Smooth muscle cell (in vitro differentiated cells): ENCODE results near the gene PIP4K2B. TPM values are rescaled to one million over a fixed set of nuclear protein-coding genes. Genes with fewer than 3 reads are reported as not detected.

Experiments used
- DNase-seq: peaks from one replicate; lab custom pipeline; 2025; ENCODE audit not compliant: unreplicated experiment; lab: John Stamatoyannopoulos, UW
- H2AFZ ChIP-seq: fragments of 200-600 bp; sonication (generic); 2 replicates; pipeline ENCODE4 v1.6.0; 2016; ENCODE audit warnings: antibody characterized with exemption, low read depth, mild to moderate bottlenecking
- H3F3A ChIP-seq: fragments of 200-600 bp; sonication (generic); 2 replicates; pipeline ENCODE4 v1.6.0; 2017; ENCODE audit warnings: antibody characterized with exemption, low read depth
- H3K27ac ChIP-seq: fragments of 200-600 bp; sonication (generic); 2 replicates; pipeline ENCODE4 v1.5.1; 2016; ENCODE audit warnings: low read depth, mild to moderate bottlenecking
- H3K27me3 ChIP-seq: fragments of 200-600 bp; sonication (generic); 2 replicates; pipeline ENCODE4 v1.6.1; 2016; ENCODE audit warnings: low read depth, mild to moderate bottlenecking
- H3K36me3 ChIP-seq: fragments of 200-600 bp; sonication (generic); 2 replicates; pipeline ENCODE4 v1.5.1; 2016; ENCODE audit warnings: low read depth
- H3K4me1 ChIP-seq: fragments of 200-600 bp; sonication (generic); 2 replicates; pipeline ENCODE4 v1.5.1; 2016; ENCODE audit warnings: low read depth
- H3K4me2 ChIP-seq: fragments of 200-600 bp; sonication (generic); 2 replicates; pipeline ENCODE4 v1.6.0; 2016; ENCODE audit warnings: mild to moderate bottlenecking
- H3K4me3 ChIP-seq: fragments of 200-600 bp; sonication (generic); 2 replicates; pipeline ENCODE4 v1.5.1; 2016; ENCODE audit warnings: mild to moderate bottlenecking
- H3K79me2 ChIP-seq: fragments of 200-600 bp; sonication (generic); 2 replicates; pipeline ENCODE4 v1.6.0; 2016; ENCODE audit warnings: low read depth, mild to moderate bottlenecking
- H3K9ac ChIP-seq: fragments of 200-600 bp; sonication (generic); 2 replicates; pipeline ENCODE4 v1.6.0; 2016; ENCODE audit warnings: low read depth
- H3K9me3 ChIP-seq: fragments of 200-600 bp; sonication (generic); replicated peaks from 2 replicates; pipeline ENCODE4 v1.5.1; 2016; ENCODE audit warnings: low read depth
- H4K20me1 ChIP-seq: fragments of 200-600 bp; sonication (generic); 2 replicates; pipeline ENCODE4 v1.6.0; 2016; ENCODE audit warnings: low read depth
- WGBS: methylation state at CpG from one replicate; pipeline ENCODE4 v1.1.7; 2016; ENCODE audit warnings: low lambda C conversion rate; 5-methylcytosine and 5-hydroxymethylcytosine counted together
- polyA plus RNA-seq: library from polyadenylated mRNA; unstranded; fragments of >200 nt; fragmentation: Nextera tagmentation; extraction: Ambion mirVana; gene quantifications from 2 replicates; pipeline ENCODE4 v1.2.1, GENCODE V29; 2016
- total RNA-seq: library from RNA; depleted of rRNA; stranded (reverse); fragments of >200 nt; gene quantifications from 2 replicates; pipeline ENCODE4 v1.2.3, GENCODE V29; 2014
- TF ChIP-seq, protein P1 (sequence below): fragments of 200-600 bp; sonication (generic); IDR thresholded peaks from 2 replicates; pipeline ENCODE4 v1.5.1; 2017; ENCODE audit warnings: borderline replicate concordance, mild to moderate bottlenecking, antibody characterized with exemption; ENCODE audit not compliant: insufficient read depth, poor library complexity, severe bottlenecking

Gene PIP4K2B
- total and polyA plus RNA-seq, 2 experiments from 2014 or later, result 11.1 to 31.9 TPM

GRCh38 chr17:38746849-38747462 is 52.4 kb downstream of the PIP4K2B start:
- H3K9ac ChIP-seq, result peak overlapping the region; percentile 86
- H4K20me1 ChIP-seq, result peaks cover 54% of the 10 kb centered on the region
- H3K4me2 ChIP-seq, result peak overlapping the region; percentile 98
- H3K27ac ChIP-seq, result no peak overlapping the region
- H3F3A ChIP-seq, result peaks cover 11% of the 10 kb centered on the region
- H3K4me3 ChIP-seq, result peak overlapping the region; percentile 72
- H3K9me3 ChIP-seq, result no peaks in the 10 kb centered on the region
- H2AFZ ChIP-seq, result no peak overlapping the region
- peaks cover 6% of the 10 kb centered on the region for H3K27me3 ChIP-seq
- WGBS, result 6% methylated on average over 17 of the region's 21 CpGs
- DNase-seq, result no peak
- H3K4me1 ChIP-seq, result peaks cover 22% of the 10 kb centered on the region
- H3K36me3 ChIP-seq, result no peaks in the 10 kb centered on the region
- peaks cover 61% of the 10 kb centered on the region for H3K79me2 ChIP-seq
- TF ChIP-seq, protein P1, sequence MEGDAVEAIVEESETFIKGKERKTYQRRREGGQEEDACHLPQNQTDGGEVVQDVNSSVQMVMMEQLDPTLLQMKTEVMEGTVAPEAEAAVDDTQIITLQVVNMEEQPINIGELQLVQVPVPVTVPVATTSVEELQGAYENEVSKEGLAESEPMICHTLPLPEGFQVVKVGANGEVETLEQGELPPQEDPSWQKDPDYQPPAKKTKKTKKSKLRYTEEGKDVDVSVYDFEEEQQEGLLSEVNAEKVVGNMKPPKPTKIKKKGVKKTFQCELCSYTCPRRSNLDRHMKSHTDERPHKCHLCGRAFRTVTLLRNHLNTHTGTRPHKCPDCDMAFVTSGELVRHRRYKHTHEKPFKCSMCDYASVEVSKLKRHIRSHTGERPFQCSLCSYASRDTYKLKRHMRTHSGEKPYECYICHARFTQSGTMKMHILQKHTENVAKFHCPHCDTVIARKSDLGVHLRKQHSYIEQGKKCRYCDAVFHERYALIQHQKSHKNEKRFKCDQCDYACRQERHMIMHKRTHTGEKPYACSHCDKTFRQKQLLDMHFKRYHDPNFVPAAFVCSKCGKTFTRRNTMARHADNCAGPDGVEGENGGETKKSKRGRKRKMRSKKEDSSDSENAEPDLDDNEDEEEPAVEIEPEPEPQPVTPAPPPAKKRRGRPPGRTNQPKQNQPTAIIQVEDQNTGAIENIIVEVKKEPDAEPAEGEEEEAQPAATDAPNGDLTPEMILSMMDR, result no peak

- Histone ChIP-seq H3K79me2 (peaks cover 68% of the 10 kb centered on the region), H3K27me3 (peaks cover 6% of the 10 kb centered on the region), H4K20me1 (peaks cover 61% of the 10 kb centered on the region), H3K27ac (no peak overlapping the region), H3K9me3 (no peaks in the 10 kb centered on the region), H3F3A (peaks cover 11% of the 10 kb centered on the region), H3K4me2 (peak overlapping the region; percentile 98), H2AFZ (no peak overlapping the region), H3K36me3 (no peaks in the 10 kb centered on the region), H3K9ac (peak overlapping the region; percentile 86), H3K4me3 (peak overlapping the region; percentile 72), H3K4me1 (peaks cover 22% of the 10 kb centered on the region)
- WGBS, result 54% methylated on average over 8 of the region's 8 CpGs
- DNase-seq, result no peak
- TF ChIP-seq, protein P1, result no peak
Observed at GRCh38 chr17:38746004-38746848, 53.1 kb downstream of the PIP4K2B start.

DNA sequence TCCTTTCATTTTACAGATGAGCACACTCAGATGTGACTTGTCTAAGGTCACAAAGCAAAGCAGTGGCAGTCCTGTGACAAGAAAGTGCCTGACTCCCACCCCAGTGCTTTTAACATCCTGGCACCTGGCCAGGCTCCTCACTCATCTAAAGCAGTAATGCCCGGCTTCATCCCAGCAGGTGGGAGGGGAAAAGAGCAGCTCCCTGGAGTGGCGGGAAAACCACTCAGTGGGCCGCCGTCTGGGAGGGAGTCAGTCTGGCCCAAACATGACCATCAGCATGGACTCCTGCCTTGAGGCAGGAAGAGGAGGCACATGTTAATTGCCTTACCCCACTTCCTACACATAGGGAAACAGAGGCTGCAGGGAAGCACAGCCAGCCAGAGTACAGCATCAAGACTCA is 53.8 kb downstream of the PIP4K2B start:
- no peak overlapping the region for H3K27ac ChIP-seq
- peaks cover 75% of the 10 kb centered on the region for H3K79me2 ChIP-seq
- H3K4me2 ChIP-seq, result no peak overlapping the region
- no peaks in the 10 kb centered on the region for H3K9me3 ChIP-seq
- TF ChIP-seq, protein P1, result no peak
- H4K20me1 ChIP-seq, result peaks cover 68% of the 10 kb centered on the region
- no peak overlapping the region for H3K4me3 ChIP-seq
- H3K36me3 ChIP-seq, result no peaks in the 10 kb centered on the region
- H3F3A ChIP-seq, result peaks cover 7% of the 10 kb centered on the region
- DNase-seq, result no peak
- 64% methylated on average over 4 of the region's 4 CpGs for WGBS
- peaks cover 6% of the 10 kb centered on the region for H3K27me3 ChIP-seq
- H3K4me1 ChIP-seq, result peaks cover 20% of the 10 kb centered on the region
- no peak overlapping the region for H3K9ac ChIP-seq
- no peak overlapping the region for H2AFZ ChIP-seq
